Tibial nerve (tissue), 4 donors: ENCODE data around the gene LRRC70. TPM values are rescaled to one million over a fixed set of nuclear protein-coding genes. Genes with fewer than 3 reads are reported as not detected.

Experiments used
- DNase-seq, 2 donors: peaks; one replicate each; pipeline ENCODE4 v3.0.0-alpha.2; 2019; ENCODE audit warnings: low spot score in 2 of 2
- H3K27ac ChIP-seq, 4 donors: fragments of 200-600 bp; sonication (generic) in 3 of 4; one replicate each; pipeline ENCODE4 v1.5.1; 2017 to 2019; ENCODE audit warnings: mild to moderate bottlenecking in 1 of 4
- H3K27me3 ChIP-seq, 2 donors: fragments of 200-600 bp; sonication (generic) in 1 of 2; one replicate each; pipeline versions ENCODE4 v1.5.1 to v1.6.0; 2017 to 2019
- H3K36me3 ChIP-seq, 3 donors: fragments of 200-600 bp; sonication (generic); one replicate each; pipeline ENCODE4 v1.5.1; 2018 to 2019
- H3K4me1 ChIP-seq, 4 donors: fragments of 200-600 bp; sonication (generic) in 3 of 4; one replicate each; pipeline ENCODE4 v1.5.1; 2017 to 2019
- H3K4me3 ChIP-seq, 4 donors: fragments of 200-600 bp; sonication (generic) in 3 of 4; one replicate each; pipeline ENCODE4 v1.5.1; 2017 to 2019; ENCODE audit warnings: mild to moderate bottlenecking in 1 of 4, moderate library complexity in 1 of 4
- H3K9me3 ChIP-seq, 4 donors: fragments of 200-600 bp; sonication (generic) in 3 of 4; one replicate each; pipeline ENCODE4 v1.5.1; 2017 to 2019
- EP300 ChIP-seq, 2 donors: sonication (generic); formaldehyde crosslinking; IDR thresholded peaks; one replicate each; pipeline ENCODE4 v1.6.1; 2017; ENCODE audit warnings: antibody characterized with exemption in 2 of 2, mild to moderate bottlenecking in 1 of 2
- POLR2A ChIP-seq, 2 donors: fragments of 450-650 bp; IDR thresholded peaks; one replicate each; pipeline ENCODE4 v1.6.1; 2017; ENCODE audit warnings: antibody characterized with exemption in 2 of 2, mild to moderate bottlenecking in 2 of 2, moderate library complexity in 2 of 2
- WGBS, 2 donors: methylation state at CpG; one replicate each; pipeline ENCODE4 v1.1.5; 2018; 5-methylcytosine and 5-hydroxymethylcytosine counted together
- total RNA-seq, 4 donors: library from RNA; depleted of rRNA; stranded (reverse); fragments of >200 nt; gene quantifications; one replicate each; pipeline ENCODE4 v1.1.0, GENCODE V29; 2016

The LRRC70 gene
- total RNA-seq, 4 donors from 2014 or later = 4.6 to 7.5 (median 5.7) TPM

- TF ChIP-seq EP300 (IDR thresholded peaks at IDR 0.05) (no peak), POLR2A (IDR thresholded peaks at IDR 0.05) (no peak)
- Histone ChIP-seq H3K27me3 (no peaks in the 10 kb centered on the region), H3K9me3 (no peaks in the 10 kb centered on the region), H3K4me3 (no peak overlapping the region), H3K4me1 (no peaks in the 10 kb centered on the region), H3K27ac (no peak overlapping the region), H3K36me3 (peaks cover 0 to 50% (median 0%) of the 10 kb centered on the region in 3 donors)
- no peak for DNase-seq
- 83 to 88% methylated on average over 5 of the region's 5 CpGs for WGBS, 2 donors
Measured at GRCh38 chr5:62627901-62628300, 49.3 kb downstream of the LRRC70 start.

Other genes starting within 250 kb of the LRRC70 start
- gene DIMT1, start 174.9 kb upstream of the LRRC70 start, total RNA-seq = 10 to 100 TPM; 16.2 to 22.2 (median 17.5) TPM
- 10 to 100 TPM; 20.4 to 44.6 (median 34.1) TPM for gene IPO11, start 166.1 kb upstream of the LRRC70 start, total RNA-seq